ENCODE results near the gene URI1. TPM values are rescaled to one million over a fixed set of nuclear protein-coding genes. Genes with fewer than 3 reads are reported as not detected.
"Not testable (repeated sequence)": the region's sequence is repeated elsewhere in the genome, so short reads cannot be mapped to it uniquely, and the experiment has no call there.

Gene URI1
- total RNA-seq, 2 experiments from 2014 or later: 67.4 to 69.4 TPM

DNA sequence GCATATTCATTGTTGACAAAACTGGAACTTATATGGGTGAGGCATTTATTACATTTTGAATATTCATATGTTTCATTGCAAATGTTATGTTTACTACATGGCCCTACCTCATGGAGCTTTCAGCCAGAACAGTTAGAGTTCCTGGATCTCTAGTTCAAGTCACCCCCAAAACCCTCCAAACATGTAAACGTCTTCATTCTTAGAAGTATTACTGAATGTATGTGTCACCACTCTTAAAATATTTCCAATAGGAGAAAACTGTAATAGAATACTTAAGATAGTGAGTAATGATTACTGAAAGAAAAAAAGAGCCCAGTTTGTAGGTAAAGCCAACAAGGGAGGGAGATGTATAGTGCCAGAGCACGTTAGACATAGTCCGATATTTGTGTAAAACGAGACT, 23.5 kb downstream of the URI1 start:
- CTCF ChIA-PET: no interaction called here

DNA sequence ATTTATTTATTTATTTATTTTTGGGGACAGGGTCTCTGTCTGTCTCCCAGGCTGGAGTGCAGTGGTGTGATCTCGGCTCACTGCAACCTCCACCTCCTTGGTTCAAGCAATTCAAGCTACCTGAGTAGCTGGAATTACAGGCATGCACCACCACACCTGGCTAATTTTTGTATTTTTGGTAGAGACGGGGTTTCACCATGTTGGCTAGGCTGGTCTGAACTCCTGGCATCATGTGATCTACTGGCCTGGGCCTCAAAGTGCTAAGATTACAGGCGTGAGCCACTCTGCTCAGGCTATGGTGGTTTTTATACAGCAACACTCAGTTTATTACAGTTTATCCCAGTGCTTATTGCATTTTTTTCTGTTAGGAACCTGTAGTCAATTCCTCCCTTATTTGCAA, 24.1 kb downstream of the URI1 start:
- POLR2A ChIA-PET: not testable (repeated sequence)
- CTCF ChIA-PET: interaction anchor here (0.6 to 1.3 kb wide), 2 partner anchors 22 to 205 kb away, joined by 3 to 4 read pairs; no protein-coding TSS in a partner anchor

More for the DNA sequence above, 23.5 kb downstream of the URI1 start:
- POLR2A ChIA-PET: no interaction called here

DNA sequence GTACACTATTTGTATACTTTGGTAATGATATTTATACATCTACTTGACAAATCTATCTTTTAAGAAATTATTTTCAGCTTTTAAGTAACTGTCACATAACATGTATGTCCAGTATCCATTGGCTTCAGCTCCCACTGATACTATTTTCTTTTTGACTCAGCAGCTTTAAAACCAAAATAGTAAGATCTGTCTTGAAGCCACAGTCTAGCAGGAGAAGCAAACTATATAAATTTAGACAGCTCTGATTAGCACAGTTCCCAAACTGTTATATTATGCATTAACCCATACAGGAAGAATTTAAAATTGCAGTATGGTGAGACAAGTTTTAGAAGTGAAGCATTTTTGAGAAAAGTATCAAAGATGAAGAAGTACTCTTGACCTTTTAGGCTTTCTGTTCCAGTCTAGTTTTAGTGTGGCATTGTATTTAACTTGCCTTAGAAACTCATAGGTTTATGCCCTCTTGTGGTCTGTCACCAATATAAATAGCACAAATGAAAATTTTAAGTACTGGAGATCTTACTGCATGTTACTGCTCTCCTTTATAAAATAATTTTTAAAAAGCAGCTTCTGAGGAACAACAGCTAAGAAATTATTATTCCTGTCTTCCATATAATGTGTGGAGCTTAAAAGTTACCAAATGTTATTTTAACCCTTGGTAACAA, 24.7 kb downstream of the URI1 start:
- ChIA-PET POLR2A (interaction anchor here (1.0 kb wide), 1 partner anchor 25 kb away, joined by 3 read pairs; no protein-coding TSS in a partner anchor), CTCF (interaction anchor here (0.6 to 1.3 kb wide), 2 partner anchors 22 to 205 kb away, joined by 3 to 4 read pairs; no protein-coding TSS in a partner anchor)

DNA sequence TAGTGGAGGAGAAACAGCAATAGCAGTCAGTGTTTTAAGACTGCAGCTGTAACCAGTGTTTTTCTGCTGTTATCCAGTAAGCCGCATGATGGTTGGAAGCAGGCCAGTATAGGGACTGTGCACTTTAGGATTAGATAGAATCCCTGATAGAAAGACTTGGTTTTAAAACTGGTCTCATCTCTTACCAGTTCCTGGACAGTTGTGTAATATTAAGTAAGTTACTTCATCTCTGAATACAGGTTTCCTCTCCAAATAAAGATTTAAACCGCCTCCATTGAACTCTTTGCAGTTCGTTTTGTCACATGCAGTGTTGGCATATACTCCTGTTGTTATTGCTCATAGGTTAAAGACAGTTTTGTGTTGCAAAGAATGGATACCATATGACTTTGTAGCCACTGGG, 25.6 kb downstream of the URI1 start:
- POLR2A ChIA-PET: interaction anchor here (1.0 kb wide), 1 partner anchor 26 kb away, joined by 3 read pairs; no protein-coding TSS in a partner anchor
- CTCF ChIA-PET: interaction anchor here (1.3 kb wide), 1 partner anchor 21 kb away, joined by 4 read pairs; no protein-coding TSS in a partner anchor

DNA sequence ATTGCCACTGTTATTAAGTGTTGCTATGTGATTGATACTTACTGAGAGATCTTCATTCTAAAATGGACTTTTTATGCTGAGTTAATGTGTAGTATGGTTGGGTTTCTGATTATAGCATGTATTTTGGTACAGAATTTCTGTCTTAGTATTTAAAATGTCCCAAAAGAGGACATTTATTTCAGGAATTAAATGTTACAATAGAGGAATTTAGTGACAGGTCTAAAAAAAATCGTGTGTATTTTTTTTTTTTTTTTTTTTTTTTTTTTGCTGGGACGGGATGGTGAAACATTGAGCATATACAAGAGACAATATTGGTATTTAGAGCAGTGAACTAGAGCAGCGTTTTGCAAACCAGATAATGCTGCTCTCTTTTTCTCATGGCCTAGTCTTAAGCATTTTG, 27.9 kb downstream of the URI1 start:
- POLR2A ChIA-PET: no interaction called here

DNA sequence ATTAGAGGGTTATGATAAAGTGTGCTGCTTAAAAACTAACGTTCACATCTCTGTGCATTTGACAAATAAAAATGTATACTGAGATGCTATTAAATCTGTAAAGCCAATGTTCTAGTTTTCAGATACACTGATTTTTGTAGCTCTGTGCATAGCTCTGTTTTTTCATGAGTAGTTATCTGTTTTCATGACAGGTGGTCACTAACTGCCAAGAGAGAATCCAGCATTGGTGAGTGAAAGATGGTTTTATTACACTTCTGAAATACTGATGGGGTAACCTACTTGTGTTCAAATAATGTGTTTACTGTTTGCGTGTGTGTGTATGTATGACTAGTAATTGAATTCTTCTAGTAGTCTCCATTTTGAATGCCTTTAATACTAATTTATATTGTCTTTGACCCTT, 29.0 kb downstream of the URI1 start:
- CTCF ChIA-PET: interaction anchor here (1.1 to 1.3 kb wide), 2 partner anchors 17 to 57 kb away, joined by 3 read pairs; no protein-coding TSS in a partner anchor
- POLR2A ChIA-PET: no interaction called here

More for the DNA sequence above, 27.9 kb downstream of the URI1 start:
- CTCF ChIA-PET: no interaction called here

DNA sequence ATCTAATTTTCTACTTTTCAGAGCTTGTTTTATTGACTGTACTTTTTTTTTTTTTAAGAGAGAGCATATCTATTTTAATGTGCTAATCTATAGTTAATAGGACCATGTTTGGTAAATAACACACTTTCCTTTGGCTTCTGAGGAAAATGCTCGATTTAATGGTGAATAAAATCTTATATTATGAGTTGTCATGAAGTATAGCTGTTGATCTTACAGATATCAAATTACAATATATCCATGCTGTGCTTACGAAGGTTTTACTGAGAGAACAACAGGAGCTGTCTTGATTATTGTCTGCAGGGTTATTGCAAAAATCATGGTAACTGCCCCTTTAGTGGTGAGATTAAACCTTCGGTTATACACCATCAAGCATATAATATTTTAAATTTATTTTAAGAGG, 29.6 kb downstream of the URI1 start:
- ChIA-PET POLR2A (no interaction called here), CTCF (interaction anchor here (1.1 to 1.3 kb wide), 2 partner anchors 16 to 56 kb away, joined by 3 read pairs; no protein-coding TSS in a partner anchor)

DNA sequence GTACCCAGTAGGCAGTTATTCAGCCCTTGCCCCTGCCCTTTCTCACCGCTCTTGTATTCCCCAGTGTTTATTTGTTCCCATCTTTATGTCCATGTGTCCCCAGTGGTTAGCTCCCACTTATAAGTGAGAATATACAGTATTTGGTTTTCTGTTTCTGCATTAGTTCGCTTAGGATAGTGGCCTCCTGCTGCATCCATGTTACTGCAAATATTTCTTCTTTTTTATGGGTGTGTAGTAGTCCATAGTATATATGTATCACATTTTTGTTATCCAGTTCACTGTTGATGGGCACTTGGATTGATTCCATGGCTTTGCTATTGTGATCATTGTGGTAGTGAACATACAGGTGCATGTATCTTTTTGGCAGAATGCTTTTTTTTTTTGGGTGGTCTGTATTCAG, 32.7 kb downstream of the URI1 start:
- ChIA-PET CTCF (no interaction called here), POLR2A (no interaction called here)

DNA sequence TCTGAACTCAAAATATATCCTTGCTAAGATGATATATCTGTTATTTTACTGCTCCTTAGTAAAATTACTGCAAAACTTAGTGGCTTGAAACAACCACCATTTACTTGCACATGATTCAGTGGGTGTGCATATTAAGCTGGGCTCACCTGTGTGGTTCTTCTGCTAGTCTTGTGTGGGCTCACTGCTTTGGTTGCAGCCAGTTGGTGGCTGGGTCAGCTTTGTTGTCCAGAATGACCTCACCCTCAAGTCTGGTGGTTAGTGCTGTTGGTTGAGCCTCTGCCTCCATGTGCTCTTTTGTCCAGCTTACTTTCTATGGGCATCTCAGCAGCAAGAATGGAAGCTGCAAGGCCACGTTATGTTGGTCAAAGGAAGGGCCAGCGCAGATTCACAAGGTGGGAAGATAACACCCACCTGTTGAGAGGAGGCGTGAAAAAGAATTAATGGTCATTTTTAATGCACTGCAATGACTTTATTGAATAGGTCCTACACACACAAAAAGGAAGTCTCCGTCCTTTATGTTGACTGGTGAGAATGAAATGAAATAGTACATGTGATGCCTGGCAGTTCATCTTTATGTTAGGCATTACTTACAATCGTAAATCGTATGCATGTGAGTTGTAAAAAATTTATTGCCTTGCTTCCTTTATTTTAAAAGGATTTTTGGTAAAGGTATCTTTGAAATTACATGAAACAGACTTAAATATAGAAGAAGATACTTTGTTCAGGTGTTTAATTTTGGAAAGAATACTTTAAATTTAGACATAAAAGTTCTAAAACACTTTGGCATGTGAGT, 34.3 kb downstream of the URI1 start:
- POLR2A ChIA-PET: no interaction called here

DNA sequence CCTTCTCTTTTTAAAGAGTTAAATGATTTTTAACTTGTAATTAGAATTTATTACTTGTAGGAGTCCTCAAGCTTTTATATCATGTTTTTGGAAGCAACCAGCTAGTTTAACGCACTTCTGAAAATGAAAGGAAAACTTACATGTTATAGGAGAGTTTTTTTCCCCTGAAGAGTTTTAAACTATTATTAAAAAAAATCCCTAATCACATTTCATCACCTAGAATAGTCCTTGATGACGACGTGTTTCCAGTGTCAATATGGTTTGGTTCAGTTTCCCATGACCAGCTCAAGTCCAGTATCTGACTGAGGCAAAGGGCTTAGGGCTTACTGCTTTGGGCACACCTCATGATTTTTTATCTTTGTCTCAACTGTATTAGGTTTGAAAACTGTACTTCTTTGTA, 36.0 kb downstream of the URI1 start:
- ChIA-PET POLR2A (no interaction called here), CTCF (interaction anchor here (0.9 kb wide), 1 partner anchor 56 kb away, joined by 3 read pairs; no protein-coding TSS in a partner anchor)

More for the DNA sequence above, 34.3 kb downstream of the URI1 start:
- CTCF ChIA-PET: no interaction called here

DNA sequence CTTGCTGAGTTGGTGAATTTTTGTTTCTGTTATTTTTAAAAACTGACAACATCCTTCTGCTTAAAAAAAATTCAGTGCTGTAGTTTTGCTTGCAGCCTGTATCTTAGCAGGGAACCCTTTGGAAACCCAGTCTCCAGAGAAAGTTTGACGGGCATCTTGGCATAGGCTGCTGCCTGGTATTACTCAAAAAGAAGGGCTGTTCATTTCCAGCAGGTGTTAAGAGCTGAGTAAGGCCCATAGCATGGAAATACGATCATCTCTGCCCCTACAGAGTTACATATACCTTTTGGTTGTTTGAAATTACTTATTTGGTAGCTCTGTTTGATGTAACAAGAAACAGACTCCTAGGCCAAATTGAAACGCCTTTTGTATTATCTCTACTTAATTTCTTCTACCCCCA, 41.5 kb downstream of the URI1 start:
- ChIA-PET CTCF (no interaction called here), POLR2A (no interaction called here)

DNA sequence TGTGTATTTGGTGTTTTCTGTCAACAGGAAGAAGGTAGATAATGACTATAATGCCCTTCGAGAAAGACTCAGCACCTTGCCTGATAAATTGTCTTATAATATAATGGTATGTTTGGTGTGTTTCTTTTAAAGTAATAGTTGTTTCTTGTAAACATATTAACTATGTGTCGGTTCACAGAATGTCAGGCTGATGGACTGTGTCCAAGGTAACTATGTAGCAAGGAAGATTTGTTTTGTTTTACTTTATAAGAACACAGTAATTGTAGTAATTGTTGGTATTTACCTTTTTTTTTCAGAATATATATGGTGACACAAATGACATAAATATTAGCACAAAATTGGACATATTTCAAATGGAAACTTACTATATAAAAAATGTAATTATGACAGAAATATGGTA, 43.2 kb downstream of the URI1 start:
- ChIA-PET POLR2A (no interaction called here), CTCF (no interaction called here)

DNA sequence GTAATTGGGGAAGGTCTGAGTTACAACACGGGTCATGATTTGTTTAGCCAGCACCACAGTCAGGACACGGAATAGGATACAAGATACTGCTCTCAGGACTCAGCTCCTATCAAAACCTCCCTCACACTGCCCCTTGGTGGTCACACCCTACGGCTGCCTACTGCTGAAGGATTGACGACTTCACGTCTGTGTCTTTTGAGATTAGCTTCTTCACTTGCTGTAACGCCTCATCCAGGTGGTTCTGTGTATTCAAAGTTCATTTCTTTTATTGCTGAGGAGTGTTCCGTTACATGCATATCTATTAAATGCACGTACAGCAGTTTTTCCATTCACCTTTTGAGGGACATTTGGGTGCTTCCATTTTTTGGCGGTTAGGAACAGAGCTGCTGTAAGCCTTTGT, 46.3 kb downstream of the URI1 start:
- CTCF ChIA-PET: interaction anchor here (1.3 kb wide), 2 partner anchors 17 to 22 kb away, joined by 3 to 4 read pairs; no protein-coding TSS in a partner anchor
- POLR2A ChIA-PET: interaction anchor here (0.6 kb wide), 1 partner anchor 37 kb away, joined by 3 read pairs; no protein-coding TSS in a partner anchor

DNA sequence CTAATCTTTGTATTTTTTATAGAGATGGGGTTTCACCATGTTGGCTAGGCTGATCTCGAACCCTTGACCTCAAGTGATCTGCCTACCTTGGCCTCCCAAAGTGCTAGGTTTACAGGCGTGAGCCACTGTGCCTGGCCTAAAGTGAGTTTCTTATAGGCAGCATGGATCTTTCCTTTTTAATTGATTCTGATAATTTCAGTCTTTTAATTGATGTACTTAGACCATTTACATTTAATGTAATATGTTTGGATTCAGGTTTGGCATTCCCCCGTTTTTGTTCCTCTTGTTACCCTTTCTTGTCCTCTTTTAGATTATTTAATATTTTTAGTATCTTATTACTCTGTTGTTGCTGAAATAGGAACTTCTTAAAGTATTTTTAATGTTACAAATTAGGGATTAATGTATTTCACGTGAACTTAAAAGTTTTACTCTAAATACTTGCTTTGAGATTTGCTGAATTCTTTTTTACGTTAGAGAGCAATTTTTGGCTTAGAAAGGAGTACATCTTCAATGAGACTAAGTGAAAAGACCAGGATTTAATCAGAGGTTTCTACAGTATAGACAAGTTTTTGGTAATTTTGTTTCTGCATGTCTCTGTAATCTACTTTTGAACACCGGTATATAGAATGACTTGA, 50.3 kb downstream of the URI1 start:
- ChIA-PET CTCF (no interaction called here), POLR2A (no interaction called here)

DNA sequence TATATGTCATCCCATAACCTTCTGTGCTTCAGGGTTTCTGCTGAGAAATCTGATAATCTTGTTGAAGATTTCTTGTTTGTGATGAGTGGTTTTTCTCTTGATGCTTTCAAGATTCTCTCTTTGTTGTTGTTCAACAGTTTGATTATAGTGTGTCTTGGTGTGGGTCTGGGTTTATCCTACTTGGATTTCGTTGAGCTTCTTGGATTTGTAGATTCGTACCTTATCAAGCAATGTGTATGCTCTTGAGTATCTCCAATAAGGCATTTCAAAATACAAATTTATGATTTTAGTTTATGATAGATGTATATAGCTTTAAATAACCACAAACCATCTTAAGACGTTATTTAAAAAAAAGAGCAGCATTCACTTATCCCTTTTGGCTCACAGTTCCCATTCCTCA, 57.5 kb downstream of the URI1 start:
- CTCF ChIA-PET: no interaction called here
- POLR2A ChIA-PET: no interaction called here

DNA sequence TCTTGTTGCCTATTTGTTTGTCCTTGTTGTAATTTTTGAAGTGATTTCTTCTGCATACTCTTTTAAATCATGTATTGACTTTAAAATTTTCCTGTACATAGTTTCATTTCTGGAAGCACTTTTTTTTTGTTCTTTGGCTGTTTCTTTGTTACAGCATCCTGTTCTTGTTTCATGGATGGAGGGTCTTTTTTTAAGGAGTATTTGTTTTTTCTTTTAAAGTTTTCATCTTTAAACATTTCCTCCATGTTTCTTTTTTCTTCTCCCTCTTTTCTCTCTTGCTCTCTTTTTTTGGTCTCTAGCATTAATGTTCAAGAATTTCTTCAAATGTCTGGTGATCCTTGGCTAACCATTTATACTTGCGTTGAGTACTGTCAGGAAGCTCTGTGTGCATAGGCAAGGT, 58.8 kb downstream of the URI1 start:
- ChIA-PET CTCF (no interaction called here), POLR2A (no interaction called here)

DNA sequence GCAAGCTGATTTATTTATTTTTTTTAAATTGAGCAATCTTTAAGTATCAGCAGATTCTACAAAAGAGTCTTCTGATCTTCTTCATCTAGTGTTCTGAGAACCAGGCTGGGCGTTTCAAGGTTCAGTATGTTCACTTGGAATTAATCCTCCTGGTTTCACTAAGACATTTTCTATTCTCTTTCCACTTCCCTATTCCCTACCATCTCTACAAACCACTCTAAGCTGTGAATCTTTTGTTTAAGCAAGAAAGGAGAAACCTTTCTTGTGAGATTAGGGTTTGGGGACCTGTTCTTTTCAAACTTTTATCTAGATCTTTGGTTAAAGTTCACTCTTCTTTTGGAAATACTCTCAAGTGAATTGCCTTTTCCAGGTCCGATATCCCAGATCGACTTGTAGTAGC, 59.3 kb downstream of the URI1 start:
- ChIA-PET CTCF (no interaction called here), POLR2A (no interaction called here)

DNA sequence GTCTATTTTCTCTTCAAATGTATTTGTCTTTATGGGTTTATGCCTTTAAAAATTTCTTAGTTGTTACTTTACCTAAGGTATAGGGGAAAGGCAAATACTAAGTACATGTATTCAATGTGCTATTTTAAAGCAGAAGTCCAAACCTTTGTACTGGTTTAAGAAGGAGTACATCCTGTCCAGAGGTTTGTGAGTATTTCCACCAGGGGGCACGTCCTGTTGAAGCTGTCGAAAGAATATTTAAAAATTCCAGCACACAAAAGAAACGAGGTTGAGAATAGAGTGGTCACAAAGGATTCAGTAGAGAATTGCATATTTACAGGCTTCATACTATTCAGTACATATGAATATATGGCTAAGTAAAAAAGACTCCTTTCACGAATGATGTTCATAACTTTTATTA, 59.8 kb downstream of the URI1 start:
- POLR2A ChIA-PET: no interaction called here
- CTCF ChIA-PET: no interaction called here

DNA sequence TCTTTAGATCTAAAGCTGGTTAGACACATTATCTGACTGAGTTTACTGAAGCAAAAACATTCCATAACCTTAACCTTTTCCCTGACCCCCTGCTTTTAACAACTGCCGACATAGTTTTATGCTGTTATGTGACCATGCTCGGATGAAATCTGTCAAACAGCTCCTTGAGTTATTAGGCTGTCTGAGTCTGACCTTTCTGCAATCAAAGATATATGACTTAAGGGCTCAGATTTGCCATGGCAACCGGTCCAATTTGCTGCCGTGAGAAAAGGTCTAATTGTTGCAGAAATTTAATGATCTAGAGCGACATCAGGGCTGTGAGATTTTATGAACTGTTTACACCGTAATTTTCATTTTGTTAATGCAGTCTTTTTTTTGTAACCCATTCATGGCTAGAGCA, 61.8 kb downstream of the URI1 start:
- ChIA-PET CTCF (no interaction called here), POLR2A (no interaction called here)

DNA sequence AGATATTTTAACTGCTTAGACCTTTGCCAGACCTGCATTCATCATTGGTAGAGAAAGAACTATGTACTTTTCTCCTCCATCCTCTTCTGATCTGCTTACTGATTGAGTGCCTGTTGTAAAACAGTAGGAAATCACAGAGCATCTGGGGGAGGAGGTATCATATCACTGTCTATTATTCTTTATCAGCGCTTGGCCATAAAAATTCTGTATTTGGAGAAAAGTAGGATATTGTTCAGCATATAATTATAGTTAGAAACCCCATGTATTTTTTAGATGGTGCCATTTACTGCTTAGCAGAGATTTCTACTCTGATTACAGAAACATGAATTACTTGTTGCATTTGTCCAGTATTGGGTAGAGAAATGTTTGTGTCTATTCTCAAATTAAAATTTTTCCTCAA, 62.4 kb downstream of the URI1 start:
- POLR2A ChIA-PET: no interaction called here

DNA sequence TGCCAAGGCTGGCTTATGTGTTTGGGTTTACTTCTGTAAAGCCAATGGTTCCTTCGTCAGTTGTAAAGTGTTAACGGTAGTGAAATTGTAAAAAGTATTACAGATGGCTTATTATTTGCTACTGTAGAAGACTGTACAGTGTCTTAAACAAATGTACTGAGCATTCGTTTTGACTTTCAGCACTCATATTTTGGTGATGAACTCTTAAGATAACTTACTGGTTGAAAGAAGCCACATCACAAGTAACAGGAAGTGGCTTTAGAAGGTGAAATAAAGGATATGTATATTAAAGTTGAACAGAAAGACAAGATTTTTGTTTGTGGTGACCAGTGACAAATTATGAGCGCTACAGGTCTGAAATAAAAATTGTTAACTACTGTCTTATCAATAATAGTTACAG, 64.2 kb downstream of the URI1 start:
- ChIA-PET POLR2A (no interaction called here), CTCF (no interaction called here)

More for the DNA sequence above, 62.4 kb downstream of the URI1 start:
- CTCF ChIA-PET: no interaction called here

Data from activated CD8-positive, alpha-beta memory T cell treated with anti-CD3 and anti-CD28 coated beads for 36 hours (primary cell).